T-helper 17 cell (primary cell): ENCODE measurements around the gene DICER1. TPM values are rescaled to one million over a fixed set of nuclear protein-coding genes. Genes with fewer than 3 reads are reported as not detected.

Source experiments
- ATAC-seq: fragments of 150-1000 bp; cut with Tn5 transposase; 2 replicates; pipeline ENCODE4 v1.10.0; 2021; ENCODE audit warnings: mild to moderate bottlenecking, moderate library complexity
- DNase-seq, 3 donors: peaks; one replicate each; pipeline versions ENCODE4 v3.0.0 to v3.0.0-alpha.2; 2020 to 2021
- H3K9me3 ChIP-seq: one replicate; pipeline ENCODE4 v1.7.0; 2013; ENCODE audit warnings: low read length, mild to moderate bottlenecking; ENCODE audit not compliant: control insufficient read depth, poor library complexity, severe bottlenecking
- H3K27ac Mint-ChIP-seq: one replicate; pipeline ENCODE4 v1.8.0; 2022; ENCODE audit warnings: mild to moderate bottlenecking, moderate library complexity, mixed read lengths
- H3K27me3 Mint-ChIP-seq: one replicate; pipeline ENCODE4 v1.8.0; 2022; ENCODE audit warnings: mixed read lengths
- H3K36me3 Mint-ChIP-seq: one replicate; pipeline ENCODE4 v1.8.0; 2022; ENCODE audit warnings: low read depth, mixed read lengths
- H3K4me1 Mint-ChIP-seq: one replicate; pipeline ENCODE4 v1.8.0; 2022; ENCODE audit warnings: mild to moderate bottlenecking, mixed read lengths
- H3K4me3 Mint-ChIP-seq: one replicate; pipeline ENCODE4 v1.8.0; 2022; ENCODE audit warnings: mild to moderate bottlenecking, moderate library complexity, mixed read lengths
- total RNA-seq, 4 donors: library from RNA in 2 of 4; stranded (reverse) in 2 of 4; gene quantifications; one replicate each; pipeline ENCODE4 v1.2.3 and lab custom pipeline; 2022 to 2026

The DICER1 gene
- total RNA-seq, 2 donors from 2014 or later: 44.0 to 54.9 TPM

GRCh38 chr14:95123891-95124579 lies 33.3 kb downstream of the DICER1 start:
- H3K27ac Mint-ChIP-seq: peak overlapping the region; percentile 11
- ATAC-seq: no peak
- H3K4me1 Mint-ChIP-seq: peaks cover 10% of the 10 kb centered on the region
- no peaks in the 10 kb centered on the region for H3K9me3 ChIP-seq
- H3K27me3 Mint-ChIP-seq: no peaks in the 10 kb centered on the region
- H3K36me3 Mint-ChIP-seq: peaks cover 18% of the 10 kb centered on the region
- no peak overlapping the region for H3K4me3 Mint-ChIP-seq
- DNase-seq: no peak

- no peak overlapping the region for H3K27ac Mint-ChIP-seq
- H3K4me3 Mint-ChIP-seq: no peak overlapping the region
- peaks cover 19% of the 10 kb centered on the region for H3K36me3 Mint-ChIP-seq
- H3K27me3 Mint-ChIP-seq: no peaks in the 10 kb centered on the region
- H3K4me1 Mint-ChIP-seq: peaks cover 8% of the 10 kb centered on the region
- ATAC-seq: no peak
- DNase-seq: no peak
- H3K9me3 ChIP-seq: no peaks in the 10 kb centered on the region
Observed at GRCh38 chr14:95122621-95122945, 34.7 kb downstream of the DICER1 start.

DNA sequence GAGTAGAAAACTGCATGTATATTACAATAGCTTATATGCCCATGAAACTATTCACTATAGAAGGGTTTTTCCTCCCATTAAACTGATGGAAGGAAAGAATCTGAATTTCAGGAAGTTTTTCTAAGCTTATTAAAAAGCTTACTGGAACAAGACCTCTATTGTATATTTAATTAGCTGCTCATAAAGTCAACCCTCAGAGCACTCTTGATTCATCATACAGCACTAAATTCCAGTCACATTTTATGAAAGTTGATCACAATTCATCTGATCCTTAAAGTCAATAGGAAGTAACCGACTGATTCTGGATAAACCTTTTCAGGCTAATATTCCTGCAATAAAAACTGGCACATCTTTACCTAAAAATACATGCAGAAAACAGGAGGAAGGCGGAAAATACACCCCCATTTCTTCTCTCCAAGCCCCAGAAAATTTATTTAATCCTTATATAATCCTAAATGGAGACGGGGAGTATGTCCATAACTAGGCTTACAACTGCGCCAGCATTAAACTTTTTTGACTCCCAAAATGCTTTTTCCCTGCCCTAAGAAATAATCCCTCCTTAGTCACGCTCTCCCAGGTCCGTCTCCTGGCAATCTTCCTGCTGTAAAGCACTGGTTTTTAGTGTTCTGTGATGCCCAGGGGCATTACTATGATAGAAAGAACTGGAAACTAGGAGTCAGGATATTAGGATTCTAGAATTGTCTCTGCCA lies 35.3 kb downstream of the DICER1 start:
- no peaks in the 10 kb centered on the region for H3K27me3 Mint-ChIP-seq
- H3K4me1 Mint-ChIP-seq: peaks cover 8% of the 10 kb centered on the region
- no peak for ATAC-seq
- H3K4me3 Mint-ChIP-seq: no peak overlapping the region
- peaks cover 19% of the 10 kb centered on the region for H3K36me3 Mint-ChIP-seq
- DNase-seq: no peak
- no peak overlapping the region for H3K27ac Mint-ChIP-seq
- H3K9me3 ChIP-seq: no peaks in the 10 kb centered on the region

DNA sequence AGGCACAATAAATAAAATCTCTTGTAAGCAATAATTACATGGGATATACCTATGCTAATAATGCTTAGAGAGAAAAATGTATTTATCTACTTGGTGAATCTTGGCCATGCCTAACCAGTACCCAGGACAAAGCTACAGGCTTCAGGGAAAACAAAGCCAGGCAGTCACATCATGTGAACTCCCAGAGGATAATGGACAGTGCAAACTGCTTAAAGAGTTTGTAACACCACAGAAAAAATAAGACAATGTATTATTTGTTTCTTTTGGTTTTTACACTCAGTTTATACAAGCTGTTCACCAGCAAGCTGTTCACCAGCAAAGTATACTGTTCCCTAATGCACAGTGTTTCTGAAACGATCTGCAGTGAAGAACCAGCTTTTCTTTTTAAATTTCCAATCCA lies 38.0 kb downstream of the DICER1 start:
- no peak overlapping the region for H3K4me3 Mint-ChIP-seq
- H3K27ac Mint-ChIP-seq: no peak overlapping the region
- H3K27me3 Mint-ChIP-seq: no peaks in the 10 kb centered on the region
- ATAC-seq: no peak
- no peak for DNase-seq
- H3K4me1 Mint-ChIP-seq: peaks cover 9% of the 10 kb centered on the region
- no peaks in the 10 kb centered on the region for H3K9me3 ChIP-seq
- H3K36me3 Mint-ChIP-seq: peaks cover 18% of the 10 kb centered on the region

DNA sequence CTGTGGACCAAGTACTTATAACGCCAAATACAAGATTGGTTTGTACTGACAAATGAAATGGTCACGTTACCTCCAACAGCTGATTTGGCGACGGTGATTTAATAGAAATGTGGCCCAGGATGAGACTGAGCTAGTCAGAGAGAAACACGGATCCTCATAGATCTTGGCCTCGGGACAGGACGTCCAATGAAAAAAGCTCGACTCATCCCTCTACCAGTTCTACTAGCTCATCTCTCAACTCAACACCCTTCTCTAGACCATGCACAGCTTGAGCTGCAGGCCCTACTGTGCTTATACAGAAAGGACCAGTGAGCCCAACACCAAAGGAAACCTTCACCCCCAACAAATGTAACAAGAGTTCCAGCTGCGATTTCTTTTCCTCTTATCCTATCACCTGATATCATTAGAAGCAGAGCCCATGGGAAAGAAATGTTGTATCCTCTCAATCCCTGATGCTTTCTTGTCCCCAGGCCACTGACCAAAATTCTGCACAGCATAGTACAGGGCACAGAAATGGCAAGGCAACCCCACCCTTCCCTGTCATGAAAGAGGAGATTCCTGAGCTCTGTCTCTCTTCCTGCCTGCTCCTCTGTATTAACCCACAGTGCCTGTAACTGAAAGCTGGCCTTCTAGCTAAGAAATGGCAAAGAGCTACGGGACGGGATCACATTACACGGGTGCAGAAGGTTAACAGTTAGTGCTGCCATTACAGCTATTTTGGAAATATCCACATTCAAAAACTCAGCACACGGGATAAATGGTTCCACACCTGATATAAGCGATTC lies 39.2 kb downstream of the DICER1 start:
- ATAC-seq (no peak), DNase-seq (no peak)
- Mint-ChIP-seq H3K4me3 (no peak overlapping the region), H3K36me3 (peaks cover 13% of the 10 kb centered on the region), H3K27me3 (no peaks in the 10 kb centered on the region), H3K4me1 (peaks cover 11% of the 10 kb centered on the region), H3K27ac (no peak overlapping the region)
- no peaks in the 10 kb centered on the region for H3K9me3 ChIP-seq

DNA sequence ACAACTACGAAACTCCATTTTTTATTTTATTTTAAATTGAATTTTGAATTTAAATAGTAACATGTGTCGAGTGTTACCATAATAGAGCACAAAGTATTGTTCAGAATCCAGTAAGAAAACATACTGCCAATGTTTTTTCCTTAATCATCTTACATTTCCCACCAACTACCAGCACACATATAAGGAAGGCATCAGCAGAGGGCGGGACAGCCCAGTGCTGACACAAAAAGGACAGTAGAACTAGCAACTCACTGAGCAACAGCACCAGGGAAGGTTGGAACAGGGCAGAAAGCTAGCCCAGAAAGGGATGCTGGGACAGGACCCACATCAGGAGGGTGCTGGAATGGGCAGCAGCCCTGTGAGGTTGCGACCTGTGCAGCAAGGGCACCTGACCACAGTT lies 43.9 kb downstream of the DICER1 start:
- ATAC-seq (no peak), DNase-seq (no peak)
- H3K36me3 Mint-ChIP-seq: peaks cover 11% of the 10 kb centered on the region
- no peaks in the 10 kb centered on the region for H3K9me3 ChIP-seq
- H3K27ac Mint-ChIP-seq: peak overlapping the region; percentile 74
- no peak overlapping the region for H3K4me3 Mint-ChIP-seq
- peaks cover 11% of the 10 kb centered on the region for H3K4me1 Mint-ChIP-seq
- H3K27me3 Mint-ChIP-seq: no peaks in the 10 kb centered on the region

GRCh38 chr14:95111507-95112164 lies 45.7 kb downstream of the DICER1 start:
- peaks cover 8% of the 10 kb centered on the region for H3K36me3 Mint-ChIP-seq

DNA sequence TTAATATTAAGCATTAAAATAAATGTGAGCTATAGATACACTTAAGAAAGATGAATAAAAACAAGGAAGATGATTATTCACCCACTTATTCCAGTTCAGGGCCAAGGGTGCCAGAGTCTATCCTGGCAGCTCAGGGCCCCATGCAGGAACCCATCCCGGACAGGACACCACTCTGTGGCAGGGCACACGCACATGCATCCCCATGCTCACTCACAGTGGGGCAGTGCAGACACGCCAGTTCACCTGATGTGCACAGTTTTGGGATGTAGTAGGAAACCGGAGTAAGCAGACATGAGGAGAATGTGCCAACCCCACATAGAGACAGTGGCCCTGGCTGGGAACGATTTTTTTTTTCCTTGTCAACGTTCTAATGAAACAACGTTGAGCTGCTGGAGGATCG lies 47.2 kb downstream of the DICER1 start:
- Mint-ChIP-seq H3K36me3 (peaks cover 5% of the 10 kb centered on the region), H3K27me3 (no peaks in the 10 kb centered on the region), H3K27ac (no peak overlapping the region), H3K4me3 (no peak overlapping the region), H3K4me1 (peaks cover 6% of the 10 kb centered on the region)
- H3K9me3 ChIP-seq: no peaks in the 10 kb centered on the region
- ATAC-seq: no peak
- DNase-seq: no peak

More at GRCh38 chr14:95111507-95112164, 45.7 kb downstream of the DICER1 start:
- H3K27ac Mint-ChIP-seq: no peak overlapping the region
- ATAC-seq: no peak
- H3K4me3 Mint-ChIP-seq: no peak overlapping the region
- no peaks in the 10 kb centered on the region for H3K9me3 ChIP-seq
- H3K27me3 Mint-ChIP-seq: no peaks in the 10 kb centered on the region
- peaks cover 8% of the 10 kb centered on the region for H3K4me1 Mint-ChIP-seq
- DNase-seq: no peak

DNA sequence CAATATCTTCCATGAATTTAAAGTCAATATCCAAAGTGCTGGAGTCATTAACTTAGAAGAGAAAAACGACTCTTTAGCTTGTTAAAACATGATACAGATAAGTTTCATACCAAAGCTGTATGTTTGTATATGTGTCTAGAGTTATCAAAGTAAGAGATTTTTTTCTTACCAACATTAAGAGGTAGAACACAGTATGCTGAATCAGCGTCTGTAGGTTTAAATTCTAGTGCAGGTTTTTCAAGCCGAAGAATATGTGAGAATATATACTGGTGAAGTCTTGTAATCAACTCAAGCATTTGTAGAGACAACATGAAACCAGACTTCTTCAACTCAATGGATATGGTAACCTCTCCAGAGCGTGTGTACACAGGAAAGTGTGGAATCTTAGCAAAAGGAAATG lies 49.6 kb downstream of the DICER1 start:
- DNase-seq (no peak), ATAC-seq (no peak)
- Mint-ChIP-seq H3K36me3 (peaks cover 10% of the 10 kb centered on the region), H3K4me3 (no peak overlapping the region), H3K27me3 (no peaks in the 10 kb centered on the region), H3K27ac (no peak overlapping the region), H3K4me1 (peaks cover 4% of the 10 kb centered on the region)
- no peaks in the 10 kb centered on the region for H3K9me3 ChIP-seq

GRCh38 chr14:95106971-95107370 lies 50.4 kb downstream of the DICER1 start:
- no peak overlapping the region for H3K4me3 Mint-ChIP-seq
- H3K27me3 Mint-ChIP-seq: no peaks in the 10 kb centered on the region
- no peaks in the 10 kb centered on the region for H3K9me3 ChIP-seq
- H3K36me3 Mint-ChIP-seq: peaks cover 14% of the 10 kb centered on the region
- no peak overlapping the region for H3K27ac Mint-ChIP-seq
- DNase-seq (no peak), ATAC-seq (no peak)
- H3K4me1 Mint-ChIP-seq: peaks cover 10% of the 10 kb centered on the region

DNA sequence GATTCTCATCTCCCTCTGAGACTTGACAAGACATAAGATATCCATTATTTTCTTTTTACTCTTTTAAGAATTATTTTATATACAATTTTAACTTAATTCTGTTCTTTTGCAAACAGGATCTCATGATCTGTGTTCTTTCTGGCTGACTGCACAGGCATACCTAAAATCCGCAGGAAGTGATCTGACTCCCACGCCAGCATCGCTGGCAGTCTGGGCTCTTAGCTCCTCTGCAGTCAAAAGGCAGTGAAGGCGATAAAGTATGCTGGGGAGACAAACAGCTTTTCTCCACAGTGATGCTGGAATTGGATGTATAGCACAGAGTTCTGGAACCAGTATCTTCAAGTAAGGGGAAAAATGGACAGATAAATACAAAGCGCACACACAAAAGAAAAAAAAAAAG lies 52.4 kb downstream of the DICER1 start:
- H3K36me3 Mint-ChIP-seq: peaks cover 16% of the 10 kb centered on the region
- H3K9me3 ChIP-seq: no peaks in the 10 kb centered on the region
- ATAC-seq (no peak), DNase-seq (no peak)
- H3K27ac Mint-ChIP-seq: no peak overlapping the region
- H3K27me3 Mint-ChIP-seq: no peaks in the 10 kb centered on the region
- H3K4me1 Mint-ChIP-seq: peaks cover 21% of the 10 kb centered on the region
- no peak overlapping the region for H3K4me3 Mint-ChIP-seq

DNA sequence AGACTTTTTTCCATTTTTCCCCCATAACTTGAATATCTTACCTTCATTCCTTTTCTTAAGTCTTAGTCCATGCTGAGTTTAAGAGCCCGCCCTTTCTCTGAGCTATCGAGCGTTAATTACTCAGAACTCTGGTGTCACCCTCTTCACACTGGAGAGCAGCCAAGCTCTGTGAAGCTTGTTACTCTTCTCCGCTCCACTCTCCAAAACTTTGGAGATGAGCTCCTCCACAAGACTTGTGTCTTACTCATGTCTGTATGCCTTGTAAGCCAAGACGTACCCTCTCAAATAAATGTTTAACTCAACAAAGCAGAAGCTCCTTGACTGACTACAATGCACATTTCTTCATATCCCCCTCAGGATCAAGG lies 54.7 kb downstream of the DICER1 start:
- Mint-ChIP-seq H3K4me1 (peaks cover 21% of the 10 kb centered on the region), H3K27ac (peak overlapping the region; percentile 68), H3K27me3 (no peaks in the 10 kb centered on the region), H3K36me3 (peaks cover 16% of the 10 kb centered on the region), H3K4me3 (peak overlapping the region; percentile 16)
- no peaks in the 10 kb centered on the region for H3K9me3 ChIP-seq
- DNase-seq: no peak
- no peak for ATAC-seq
